GM18951 (cell line): ENCODE results near the gene PTPMT1.

ENCODE experiments used
- POLR2A ChIP-seq: IDR thresholded peaks from 4 replicates; pipeline ENCODE4 v1.6.1; 2011; ENCODE audit warnings: mild to moderate bottlenecking; ENCODE audit not compliant: insufficient read length, insufficient read depth; ENCODE audit errors: extremely low read depth
- in situ Hi-C: fragments of 300-500 bp; cut with MboI; formaldehyde crosslinking; loops from one replicate; pipeline ENCODE4 v1.12.0; 2022; ENCODE audit warnings: low sequenced_read_pairs, mixed read lengths, inconsistent platforms; ENCODE audit not compliant: unreplicated experiment

PTPMT1 gene

DNA sequence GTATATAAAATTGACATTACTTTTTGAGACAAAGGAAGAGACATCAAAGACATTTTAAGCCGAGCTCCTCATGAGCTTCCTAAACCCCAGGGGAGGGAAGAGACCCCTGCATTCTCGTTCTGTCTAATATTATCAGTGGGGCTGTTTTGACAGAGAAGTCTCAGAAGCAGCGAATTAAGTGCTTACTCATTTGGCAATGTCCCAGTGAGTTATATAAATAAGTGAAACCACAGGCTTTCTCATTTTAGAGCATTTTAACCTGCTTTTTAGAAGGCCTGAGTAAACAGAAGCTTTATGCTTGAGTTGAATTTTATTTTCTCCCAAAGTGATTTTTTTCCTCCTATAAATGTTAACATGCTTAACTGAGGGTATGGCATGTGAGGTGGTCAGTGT, 52.0 kb downstream of the PTPMT1 start:
- TF ChIP-seq POLR2A, result no peak

DNA sequence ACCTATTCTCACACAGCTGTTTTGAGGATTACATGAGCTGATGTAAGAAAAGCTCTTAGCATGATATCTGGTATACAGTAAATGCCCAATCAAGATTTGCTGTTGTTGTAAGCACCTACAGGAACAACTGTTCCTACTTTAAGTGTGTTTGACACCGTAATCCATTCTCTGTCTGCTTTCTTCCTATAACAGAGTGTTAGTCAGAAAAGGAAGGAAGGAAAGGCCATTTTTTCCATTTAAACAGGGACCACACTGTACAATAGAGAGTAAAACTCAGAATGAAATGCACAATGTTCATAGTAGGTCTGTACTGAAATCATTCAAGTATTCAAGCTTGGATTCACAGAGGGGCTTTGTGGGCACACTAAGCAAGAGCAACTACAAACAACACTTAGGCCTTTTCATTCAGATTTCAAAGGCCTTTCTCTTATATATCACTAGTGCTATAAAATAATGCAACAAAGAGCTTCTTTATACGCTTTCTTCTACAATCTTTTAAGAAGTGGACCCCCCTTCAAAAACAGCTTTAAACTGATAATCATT, 55.5 kb downstream of the PTPMT1 start:
- TF ChIP-seq POLR2A, result no peak
- in situ Hi-C loops, result no loop called here

More for the DNA sequence above, 52.0 kb downstream of the PTPMT1 start:
- in situ Hi-C loops, result no loop called here
